Measurements from ENCODE around the gene SPEF2.
"Not testable (repeated sequence)": the region's sequence is repeated elsewhere in the genome, so short reads cannot be mapped to it uniquely, and the experiment has no call there.

SPEF2 gene

DNA sequence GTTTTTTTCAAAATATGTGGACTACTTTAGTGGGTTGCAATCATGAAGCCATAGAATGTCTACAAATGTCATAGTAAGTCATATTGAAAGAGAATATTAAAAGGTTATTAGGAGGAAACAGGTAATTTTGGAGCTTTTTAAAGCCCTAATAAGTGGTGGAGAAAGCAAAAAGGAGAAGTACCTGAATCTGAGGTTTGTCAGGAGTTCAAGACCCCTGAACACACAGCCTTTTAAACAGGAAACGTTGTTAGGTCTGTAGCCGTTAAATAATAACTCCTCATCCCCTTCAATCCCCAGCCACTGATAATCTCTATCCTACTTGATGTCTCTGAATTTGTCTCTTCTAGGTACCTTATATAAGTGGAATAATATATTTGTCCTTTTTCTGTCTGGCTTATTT lies 51.1 kb downstream of the SPEF2 start:
- Histone ChIP-seq H3K4me3 (ENCODE audit: low read length) (no peak overlapping the region), H3K9me3 (ENCODE audit: low read length) (no peaks in the 10 kb centered on the region), H2AFZ (ENCODE audit: low read depth, low read length) (no peak overlapping the region), H3K4me1 (ENCODE audit: insufficient read depth, low read length) (no peaks in the 10 kb centered on the region), H3K27me3 (ENCODE audit: insufficient read depth, low read length) (no peaks in the 10 kb centered on the region), H3K36me3 (ENCODE audit: insufficient read depth, low read length) (no peaks in the 10 kb centered on the region)

DNA sequence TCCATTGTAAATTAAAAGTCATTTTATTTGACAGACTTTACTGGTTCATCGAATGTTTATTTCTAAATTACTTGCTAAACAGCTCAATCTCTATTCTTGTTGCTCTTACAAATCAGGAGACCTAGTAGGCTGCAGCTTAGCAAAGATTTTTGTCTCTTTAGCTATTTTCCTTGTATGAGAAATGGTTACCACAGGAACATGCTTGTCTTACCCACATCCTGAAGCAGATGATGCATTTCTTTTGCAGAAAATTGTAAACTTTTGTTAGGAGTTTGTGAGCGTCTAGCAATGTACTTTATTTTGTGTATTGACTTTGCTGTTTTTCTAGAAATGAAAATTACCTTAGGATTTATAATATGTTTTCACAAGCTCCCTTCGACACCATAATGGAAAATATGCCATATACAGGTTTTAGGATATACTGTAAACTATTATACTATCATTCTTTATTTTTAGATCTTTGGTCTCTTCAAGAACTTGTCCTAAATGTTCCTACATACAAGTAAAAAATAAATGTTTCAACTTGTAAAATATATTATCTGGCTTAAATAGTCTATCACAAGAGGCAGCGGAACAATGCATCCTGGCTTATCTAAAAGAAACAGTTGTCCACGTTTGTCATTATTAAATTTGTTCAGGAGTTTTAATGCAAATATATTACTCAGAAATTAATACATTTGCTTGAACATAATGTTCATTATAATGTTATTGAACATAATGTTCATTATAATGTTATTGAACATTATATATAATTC lies 54.1 kb downstream of the SPEF2 start:
- Histone ChIP-seq H2AFZ (ENCODE audit: low read depth, low read length) (no peak overlapping the region), H3K4me1 (ENCODE audit: insufficient read depth, low read length) (no peaks in the 10 kb centered on the region), H3K27me3 (ENCODE audit: insufficient read depth, low read length) (no peaks in the 10 kb centered on the region), H3K9me3 (ENCODE audit: low read length) (no peaks in the 10 kb centered on the region), H3K36me3 (ENCODE audit: insufficient read depth, low read length) (no peaks in the 10 kb centered on the region), H3K4me3 (ENCODE audit: low read length) (no peak overlapping the region)

- H3K36me3 ChIP-seq (ENCODE audit: insufficient read depth, low read length); H3K4me3 ChIP-seq (ENCODE audit: low read length); H2AFZ ChIP-seq (ENCODE audit: low read depth, low read length); H3K9me3 ChIP-seq (ENCODE audit: low read length); H3K4me1 ChIP-seq (ENCODE audit: insufficient read depth, low read length); H3K27me3 ChIP-seq (ENCODE audit: insufficient read depth, low read length): not testable (repeated sequence)
Measured at GRCh38 chr5:35672296-35672655, 54.6 kb downstream of the SPEF2 start.

DNA sequence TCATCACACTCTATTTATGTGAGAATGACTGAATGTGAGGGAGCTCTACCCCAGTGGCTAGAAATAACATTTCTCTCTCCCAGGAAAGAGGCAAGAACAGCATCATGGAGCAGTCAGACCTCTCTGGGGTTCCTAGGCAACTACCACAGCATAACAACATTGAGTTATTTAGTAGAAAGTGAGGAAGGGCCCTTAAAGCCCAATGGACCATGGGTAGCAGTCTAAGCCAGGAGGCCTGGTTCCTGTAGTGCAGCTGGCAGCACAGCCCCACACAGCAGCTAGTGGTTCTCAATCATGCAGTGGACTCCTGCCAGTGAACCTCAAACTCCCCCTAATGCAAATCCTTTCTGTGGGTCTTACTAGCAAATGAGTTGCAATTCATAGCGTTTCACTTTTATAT lies 55.3 kb downstream of the SPEF2 start:
- Histone ChIP-seq H3K27me3 (ENCODE audit: insufficient read depth, low read length) (no peaks in the 10 kb centered on the region), H3K4me3 (ENCODE audit: low read length) (no peak overlapping the region), H3K36me3 (ENCODE audit: insufficient read depth, low read length) (no peaks in the 10 kb centered on the region), H3K4me1 (ENCODE audit: insufficient read depth, low read length) (peaks cover 3% of the 10 kb centered on the region), H2AFZ (ENCODE audit: low read depth, low read length) (no peak overlapping the region), H3K9me3 (ENCODE audit: low read length) (no peaks in the 10 kb centered on the region)

DNA sequence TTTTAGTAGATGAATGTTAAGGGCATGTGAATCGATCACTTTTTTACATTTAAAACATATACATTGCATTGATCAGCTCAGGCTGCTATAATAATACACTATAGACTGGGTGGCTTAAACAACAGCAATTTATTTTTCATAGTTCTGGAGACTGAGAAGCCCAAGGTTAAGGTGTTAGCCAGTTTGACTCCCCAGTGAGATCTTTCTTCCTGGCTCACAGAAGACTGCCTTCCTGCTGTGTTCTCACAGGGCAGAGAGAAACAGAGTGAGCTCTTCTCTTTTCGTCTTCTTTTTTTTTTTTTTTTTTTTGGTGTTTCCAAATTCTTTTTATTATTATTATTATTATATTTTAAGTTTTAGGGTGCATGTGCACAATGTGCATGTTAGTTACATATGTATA lies 56.4 kb downstream of the SPEF2 start:
- H3K4me1 ChIP-seq (ENCODE audit: insufficient read depth, low read length), result peaks cover 3% of the 10 kb centered on the region
- H3K4me3 ChIP-seq (ENCODE audit: low read length), result no peak overlapping the region
- H3K27me3 ChIP-seq (ENCODE audit: insufficient read depth, low read length), result no peaks in the 10 kb centered on the region
- H3K36me3 ChIP-seq (ENCODE audit: insufficient read depth, low read length), result no peaks in the 10 kb centered on the region
- no peak overlapping the region for H2AFZ ChIP-seq (ENCODE audit: low read depth, low read length)
- no peaks in the 10 kb centered on the region for H3K9me3 ChIP-seq (ENCODE audit: low read length)

DNA sequence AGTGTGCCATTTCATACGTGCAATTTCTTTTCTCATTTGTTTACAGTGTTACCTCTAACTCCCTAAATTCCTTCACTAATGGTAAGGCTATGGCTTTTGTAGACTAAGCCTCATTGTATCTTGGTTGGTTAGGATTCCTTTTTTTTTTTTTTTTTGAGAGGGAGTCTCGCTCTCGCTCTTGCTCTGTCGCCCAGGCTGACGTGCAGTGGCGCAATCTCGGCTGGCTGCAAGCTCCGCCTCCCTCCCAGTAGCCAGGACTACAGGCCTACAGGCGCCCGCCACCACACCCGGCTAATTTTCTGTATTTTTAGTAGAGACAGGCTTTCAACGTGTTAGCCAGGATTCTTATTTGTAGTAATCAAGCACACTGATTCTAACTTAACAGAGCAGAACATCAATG lies 57.7 kb downstream of the SPEF2 start:
- Histone ChIP-seq H3K36me3 (ENCODE audit: insufficient read depth, low read length) (no peaks in the 10 kb centered on the region), H3K4me1 (ENCODE audit: insufficient read depth, low read length) (peaks cover 3% of the 10 kb centered on the region), H3K27me3 (ENCODE audit: insufficient read depth, low read length) (no peaks in the 10 kb centered on the region), H2AFZ (ENCODE audit: low read depth, low read length) (no peak overlapping the region), H3K9me3 (ENCODE audit: low read length) (no peaks in the 10 kb centered on the region), H3K4me3 (ENCODE audit: low read length) (no peak overlapping the region)

DNA sequence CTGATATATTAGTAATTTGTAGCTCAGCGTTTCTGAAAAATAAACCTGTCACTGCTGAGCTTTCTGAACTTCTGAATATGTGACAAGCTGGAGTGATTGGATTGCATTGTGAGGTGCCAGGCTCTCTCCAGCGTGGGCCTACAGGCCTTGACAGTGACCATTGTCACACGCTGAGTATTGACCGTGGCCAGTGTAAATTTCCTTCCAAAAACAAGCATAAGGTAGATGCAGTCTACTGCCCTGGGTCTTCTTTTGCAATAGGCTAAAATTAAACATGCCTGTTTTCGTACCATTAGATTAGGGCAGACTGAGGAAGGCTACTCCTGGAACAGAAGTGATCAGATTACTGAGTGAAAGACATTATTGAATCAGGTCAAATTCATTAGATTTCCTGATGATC lies 60.2 kb downstream of the SPEF2 start:
- H2AFZ ChIP-seq (ENCODE audit: low read depth, low read length), result no peak overlapping the region
- H3K36me3 ChIP-seq (ENCODE audit: insufficient read depth, low read length), result no peaks in the 10 kb centered on the region
- no peaks in the 10 kb centered on the region for H3K9me3 ChIP-seq (ENCODE audit: low read length)
- peaks cover 3% of the 10 kb centered on the region for H3K4me1 ChIP-seq (ENCODE audit: insufficient read depth, low read length)
- H3K27me3 ChIP-seq (ENCODE audit: insufficient read depth, low read length), result no peaks in the 10 kb centered on the region
- no peak overlapping the region for H3K4me3 ChIP-seq (ENCODE audit: low read length)

- Histone ChIP-seq H3K9me3 (ENCODE audit: low read length) (no peaks in the 10 kb centered on the region), H3K4me1 (ENCODE audit: insufficient read depth, low read length) (peaks cover 3% of the 10 kb centered on the region), H3K27me3 (ENCODE audit: insufficient read depth, low read length) (no peaks in the 10 kb centered on the region), H3K4me3 (ENCODE audit: low read length) (no peak overlapping the region), H2AFZ (ENCODE audit: low read depth, low read length) (no peak overlapping the region), H3K36me3 (ENCODE audit: insufficient read depth, low read length) (no peaks in the 10 kb centered on the region)
Measured at GRCh38 chr5:35678661-35679060, 61.0 kb downstream of the SPEF2 start.

GRCh38 chr5:35679357-35679756 lies 61.7 kb downstream of the SPEF2 start:
- no peaks in the 10 kb centered on the region for H3K9me3 ChIP-seq (ENCODE audit: low read length)
- no peaks in the 10 kb centered on the region for H3K27me3 ChIP-seq (ENCODE audit: insufficient read depth, low read length)
- H3K36me3 ChIP-seq (ENCODE audit: insufficient read depth, low read length), result no peaks in the 10 kb centered on the region
- no peak overlapping the region for H2AFZ ChIP-seq (ENCODE audit: low read depth, low read length)
- H3K4me1 ChIP-seq (ENCODE audit: insufficient read depth, low read length), result peaks cover 3% of the 10 kb centered on the region
- H3K4me3 ChIP-seq (ENCODE audit: low read length), result no peak overlapping the region

- Histone ChIP-seq H2AFZ (ENCODE audit: low read depth, low read length) (no peak overlapping the region), H3K9me3 (ENCODE audit: low read length) (no peaks in the 10 kb centered on the region), H3K4me3 (ENCODE audit: low read length) (no peak overlapping the region), H3K27me3 (ENCODE audit: insufficient read depth, low read length) (no peaks in the 10 kb centered on the region), H3K36me3 (ENCODE audit: insufficient read depth, low read length) (no peaks in the 10 kb centered on the region), H3K4me1 (ENCODE audit: insufficient read depth, low read length) (peaks cover 3% of the 10 kb centered on the region)
Measured at GRCh38 chr5:35681911-35682310, 64.2 kb downstream of the SPEF2 start.

DNA sequence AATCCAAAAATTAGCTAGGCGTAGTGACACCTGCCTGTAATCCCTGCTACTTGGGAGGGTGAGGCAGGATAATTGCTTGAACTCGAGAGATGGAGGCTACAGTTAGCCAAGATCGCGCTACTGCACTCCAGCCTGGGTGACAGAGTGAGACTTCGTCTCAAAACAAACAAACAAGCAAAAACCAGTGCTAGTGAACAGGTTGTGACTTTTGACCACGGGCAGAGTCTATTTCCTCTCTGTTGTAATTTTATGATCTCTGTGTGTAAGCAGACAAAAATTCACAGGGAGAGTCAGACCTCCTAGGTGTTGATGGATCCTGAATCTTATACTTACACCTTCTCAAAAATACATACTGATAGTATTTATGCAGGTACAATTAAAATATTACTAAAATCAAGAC lies 65.8 kb downstream of the SPEF2 start:
- no peaks in the 10 kb centered on the region for H3K4me1 ChIP-seq (ENCODE audit: insufficient read depth, low read length)
- no peaks in the 10 kb centered on the region for H3K9me3 ChIP-seq (ENCODE audit: low read length)
- H3K36me3 ChIP-seq (ENCODE audit: insufficient read depth, low read length), result no peaks in the 10 kb centered on the region
- no peak overlapping the region for H2AFZ ChIP-seq (ENCODE audit: low read depth, low read length)
- H3K4me3 ChIP-seq (ENCODE audit: low read length), result no peak overlapping the region
- no peaks in the 10 kb centered on the region for H3K27me3 ChIP-seq (ENCODE audit: insufficient read depth, low read length)

DNA sequence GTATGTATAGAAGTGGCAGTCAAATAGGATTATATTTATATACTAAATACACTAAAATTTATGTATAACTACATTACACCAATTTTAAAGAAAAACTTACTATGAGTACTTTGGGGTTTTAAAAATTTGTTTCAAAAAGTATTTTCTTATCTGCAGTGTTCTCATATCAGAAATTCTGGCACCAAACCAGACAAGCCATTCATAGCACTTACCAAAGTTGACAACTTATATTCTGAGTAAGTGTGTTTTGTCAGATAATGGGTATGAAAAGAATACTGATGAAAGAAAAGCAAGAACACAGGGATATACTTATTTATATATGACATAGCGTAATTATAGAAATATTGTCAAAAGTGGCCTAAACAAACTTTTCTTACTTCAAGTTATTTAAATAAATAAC lies 67.5 kb downstream of the SPEF2 start:
- Histone ChIP-seq H3K4me1 (ENCODE audit: insufficient read depth, low read length) (no peaks in the 10 kb centered on the region), H3K4me3 (ENCODE audit: low read length) (no peak overlapping the region), H2AFZ (ENCODE audit: low read depth, low read length) (no peak overlapping the region), H3K36me3 (ENCODE audit: insufficient read depth, low read length) (no peaks in the 10 kb centered on the region), H3K27me3 (ENCODE audit: insufficient read depth, low read length) (no peaks in the 10 kb centered on the region), H3K9me3 (ENCODE audit: low read length) (no peaks in the 10 kb centered on the region)

DNA sequence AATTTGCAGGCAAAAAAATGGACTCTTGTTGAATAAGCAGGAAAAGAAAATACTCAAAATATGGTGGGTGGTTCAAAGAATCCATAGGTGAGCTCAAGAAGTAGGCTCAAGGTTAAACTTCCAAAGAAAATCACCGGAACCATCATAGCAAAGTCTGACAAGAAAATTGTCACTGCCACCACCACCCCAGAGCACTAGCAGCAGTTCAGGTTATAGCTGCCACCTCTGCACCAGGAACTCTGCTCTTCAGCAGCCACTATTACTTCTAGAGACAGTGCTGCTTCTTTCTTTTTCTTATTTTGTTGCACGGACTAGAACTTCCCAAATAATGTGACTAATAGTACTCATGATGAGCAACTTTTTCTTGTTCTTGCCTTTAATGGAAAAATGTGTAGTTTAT lies 70.3 kb downstream of the SPEF2 start:
- no peaks in the 10 kb centered on the region for H3K27me3 ChIP-seq (ENCODE audit: insufficient read depth, low read length)
- H2AFZ ChIP-seq (ENCODE audit: low read depth, low read length), result no peak overlapping the region
- no peak overlapping the region for H3K4me3 ChIP-seq (ENCODE audit: low read length)
- H3K4me1 ChIP-seq (ENCODE audit: insufficient read depth, low read length), result no peaks in the 10 kb centered on the region
- H3K36me3 ChIP-seq (ENCODE audit: insufficient read depth, low read length), result no peaks in the 10 kb centered on the region
- H3K9me3 ChIP-seq (ENCODE audit: low read length), result no peaks in the 10 kb centered on the region

GRCh38 chr5:35694481-35694880 lies 76.8 kb downstream of the SPEF2 start:
- Histone ChIP-seq H3K9me3 (ENCODE audit: low read length) (no peaks in the 10 kb centered on the region), H3K4me3 (ENCODE audit: low read length) (no peak overlapping the region), H3K36me3 (ENCODE audit: insufficient read depth, low read length) (no peaks in the 10 kb centered on the region), H2AFZ (ENCODE audit: low read depth, low read length) (no peak overlapping the region), H3K4me1 (ENCODE audit: insufficient read depth, low read length) (peaks cover 6% of the 10 kb centered on the region), H3K27me3 (ENCODE audit: insufficient read depth, low read length) (no peaks in the 10 kb centered on the region)

Data from neuron (in vitro differentiated cells).